SK-N-SH treated with all-trans-retinoic acid at 6 μM for 48 hours (cell line): ENCODE measurements around the gene SLC7A4.

Experiments used
- ARNTL ChIP-seq: fragments of 450-650 bp; formaldehyde crosslinking; IDR thresholded peaks from 2 replicates; pipeline ENCODE4 v1.5.0; 2020; ENCODE audit warnings: low read depth, mild to moderate bottlenecking, moderate library complexity, borderline replicate concordance
- BACH2 ChIP-seq: fragments of 250-450 bp; sonication (Bioruptor Pico); IDR thresholded peaks from 2 replicates; pipeline ENCODE4 v1.9.0; 2021; ENCODE audit warnings: mild to moderate bottlenecking, borderline replicate concordance
- CREB5 ChIP-seq: fragments of 250-450 bp; sonication (Bioruptor Pico); IDR thresholded peaks from 2 replicates; pipeline ENCODE4 v1.5.1; 2020; ENCODE audit warnings: low read depth, mild to moderate bottlenecking, moderate library complexity
- ESRRG ChIP-seq: fragments of 250-450 bp; sonication (Bioruptor Pico); IDR thresholded peaks from 2 replicates; pipeline ENCODE4 v1.6.1; 2021; ENCODE audit warnings: mild to moderate bottlenecking
- GLIS3 ChIP-seq: fragments of 250-450 bp; sonication (Bioruptor Pico); IDR thresholded peaks from 2 replicates; pipeline ENCODE4 v1.5.0; 2020; ENCODE audit warnings: mild to moderate bottlenecking, moderate library complexity
- PATZ1 ChIP-seq: fragments of 250-450 bp; sonication (Bioruptor Pico); IDR thresholded peaks from 2 replicates; pipeline ENCODE4 v1.8.0; 2020; ENCODE audit warnings: mild to moderate bottlenecking, moderate library complexity, borderline replicate concordance
- POU6F1 ChIP-seq: fragments of 250-450 bp; sonication (Bioruptor Pico); IDR thresholded peaks from 2 replicates; pipeline ENCODE4 v1.8.0; 2021; ENCODE audit warnings: low read depth, mild to moderate bottlenecking, moderate library complexity, borderline replicate concordance
- SNAI2 ChIP-seq: fragments of 250-450 bp; sonication (Bioruptor Pico); IDR thresholded peaks from 2 replicates; pipeline ENCODE4 v1.5.0; 2020; ENCODE audit warnings: mild to moderate bottlenecking, moderate library complexity
- TCF4 ChIP-seq: fragments of 250-450 bp; sonication (Bioruptor Pico); IDR thresholded peaks from 2 replicates; pipeline ENCODE4 v1.8.0; 2021; ENCODE audit warnings: mild to moderate bottlenecking, moderate library complexity, borderline replicate concordance

DNA sequence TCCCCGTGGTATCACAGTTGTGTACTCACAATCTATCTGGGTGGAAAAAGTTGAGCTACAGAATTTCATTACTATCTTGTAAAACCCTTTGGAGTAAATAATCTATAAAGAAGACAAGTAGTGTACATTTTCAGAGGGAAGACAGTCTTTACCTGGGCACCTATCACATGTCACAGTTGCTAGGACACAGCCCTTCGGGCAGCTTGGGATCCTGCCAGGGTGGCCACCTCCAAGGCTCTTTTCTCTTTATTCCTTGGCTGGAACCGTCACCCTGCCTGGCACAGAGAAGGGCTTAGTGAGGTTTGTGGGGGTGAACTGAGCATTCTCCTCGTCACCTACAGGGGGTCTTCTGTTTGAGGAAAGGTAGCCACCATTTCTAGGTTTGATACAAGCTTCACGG is 37.0 kb upstream of the SLC7A4 start:
- TF ChIP-seq PATZ1 (CRISPR knock-in tag): no peak
- no peak for TF ChIP-seq SNAI2 (CRISPR knock-in tag)
- TF ChIP-seq ARNTL (CRISPR knock-in tag): no peak
- no peak for TF ChIP-seq GLIS3 (CRISPR knock-in tag)
- TF ChIP-seq ESRRG (CRISPR knock-in tag): no peak
- no peak for TF ChIP-seq BACH2
- no peak for TF ChIP-seq TCF4 (CRISPR knock-in tag)
- TF ChIP-seq POU6F1 (CRISPR knock-in tag): no peak
- no peak for TF ChIP-seq CREB5 (CRISPR knock-in tag)
